Thyroid gland (tissue), 4 donors: ENCODE results near the gene NRDC. TPM values are rescaled to one million over a fixed set of nuclear protein-coding genes. Genes with fewer than 3 reads are reported as not detected.
"Not testable (repeated sequence)": the region's sequence is repeated elsewhere in the genome, so short reads cannot be mapped to it uniquely, and the experiment has no call there.

ENCODE experiments used
- DNase-seq, 2 donors: peaks; one replicate each; pipeline ENCODE4 v3.0.0-alpha.2; 2019
- H3K27ac ChIP-seq, 3 donors: fragments of 200-600 bp; sonication (generic); 1 replicate in 2 of 3; 2 replicates in 1 of 3; pipeline ENCODE4 v1.5.1; 2016 to 2019; ENCODE audit warnings: mild to moderate bottlenecking in 1 of 3, moderate library complexity in 1 of 3
- H3K27me3 ChIP-seq: fragments of 200-600 bp; sonication (generic); one replicate; pipeline ENCODE4 v1.5.1; 2019
- H3K36me3 ChIP-seq, 2 donors: fragments of 200-600 bp; sonication (generic); one replicate each; pipeline ENCODE4 v1.5.1; 2016 to 2019
- H3K4me1 ChIP-seq, 2 donors: fragments of 200-600 bp; sonication (generic); one replicate each; pipeline ENCODE4 v1.5.1; 2017 to 2019
- H3K4me3 ChIP-seq, 3 donors: fragments of 200-600 bp; sonication (generic); replicated peaks in 1 of 3; 1 replicate in 2 of 3; 2 replicates in 1 of 3; pipeline ENCODE4 v1.5.1; 2016; ENCODE audit warnings: mild to moderate bottlenecking in 1 of 3
- H3K9me3 ChIP-seq: fragments of 200-600 bp; sonication (generic); one replicate; pipeline ENCODE4 v1.5.1; 2017
- CTCF ChIP-seq, 6 experiments: fragments of 200-600 bp in 3 of 6; fragments of 450-650 bp in 3 of 6; sonication (generic) in 3 of 6; IDR thresholded peaks; one replicate each; pipeline ENCODE4 v1.5.1; 2016 to 2019; ENCODE audit warnings: antibody characterized with exemption in 6 of 6, mild to moderate bottlenecking in 2 of 6, inconsistent platforms in 1 of 6, moderate library complexity in 1 of 6
- POLR2A ChIP-seq, 2 donors: fragments of 450-650 bp; IDR thresholded peaks; one replicate each; pipeline ENCODE4 v1.6.1; 2017; ENCODE audit warnings: antibody characterized with exemption in 2 of 2, mild to moderate bottlenecking in 2 of 2, moderate library complexity in 1 of 2
- WGBS, 2 donors: methylation state at CpG; one replicate each; pipeline ENCODE4 v1.1.5; 2017; 5-methylcytosine and 5-hydroxymethylcytosine counted together
- intact Hi-C: fragments of 100-400 bp; cut with DNase I; formaldehyde crosslinking; loops from one replicate; pipeline ENCODE4 v1.15.1; 2023
- total RNA-seq, 4 donors: library from RNA; depleted of rRNA; stranded (reverse); fragments of >200 nt; gene quantifications; one replicate each; pipeline ENCODE4 v1.2.3, GENCODE V29; 2016

Gene NRDC
- total RNA-seq, 4 donors from 2014 or later, result 75.0 to 98.7 (median 79.3) TPM

GRCh38 chr1:51901151-51901550 is 22.6 kb upstream of the NRDC start:
- no peak overlapping the region for H3K27ac ChIP-seq
- no peaks in the 10 kb centered on the region for H3K27me3 ChIP-seq
- DNase-seq, result no peak
- no peaks in the 10 kb centered on the region for H3K36me3 ChIP-seq
- no peaks in the 10 kb centered on the region for H3K4me1 ChIP-seq
- intact Hi-C loops, result no loop called here
- H3K4me3 ChIP-seq, result no peak overlapping the region
- TF ChIP-seq CTCF (IDR thresholded peaks at IDR 0.05) (no peak), POLR2A (IDR thresholded peaks at IDR 0.05) (no peak)
- no peaks in the 10 kb centered on the region for H3K9me3 ChIP-seq
- 92 to 93% methylated on average over 4 of the region's 4 CpGs for WGBS, 2 donors

- TF ChIP-seq POLR2A (IDR thresholded peaks at IDR 0.05) (no peak), CTCF (IDR thresholded peaks at IDR 0.05) (no peak)
- Histone ChIP-seq H3K9me3 (no peaks in the 10 kb centered on the region), H3K4me3 (no peak overlapping the region), H3K27ac (no peak overlapping the region), H3K36me3 (no peaks in the 10 kb centered on the region), H3K27me3 (no peaks in the 10 kb centered on the region), H3K4me1 (no peaks in the 10 kb centered on the region)
- no peak for DNase-seq
- intact Hi-C loops, result loop anchor here (10.0 kb wide), 1 partner anchor 96 kb away; the partner anchor contains the start of gene RAB3B
- 76 to 78% methylated on average over 10 of the region's 10 CpGs for WGBS, 2 donors
Observed at GRCh38 chr1:51899022-51899421, 20.5 kb upstream of the NRDC start.

- H3K36me3 ChIP-seq, result no peaks in the 10 kb centered on the region
- WGBS, 2 donors, result 57 to 74% methylated on average over 6 of the region's 6 CpGs
- intact Hi-C loops, result loop anchor here (10.0 kb wide), 1 partner anchor 97 kb away; the partner anchor contains the start of gene RAB3B
- H3K9me3 ChIP-seq, result no peaks in the 10 kb centered on the region
- no peaks in the 10 kb centered on the region for H3K4me1 ChIP-seq
- H3K27ac ChIP-seq, result no peak overlapping the region
- TF ChIP-seq CTCF (IDR thresholded peaks at IDR 0.05) (no peak), POLR2A (IDR thresholded peaks at IDR 0.05) (no peak)
- H3K27me3 ChIP-seq, result no peaks in the 10 kb centered on the region
- no peak overlapping the region for H3K4me3 ChIP-seq
- no peak for DNase-seq
Observed at GRCh38 chr1:51898090-51898734, 19.7 kb upstream of the NRDC start.

GRCh38 chr1:51897699-51898031 is 19.1 kb upstream of the NRDC start:
- intact Hi-C loops, result loop anchor here (10.0 kb wide), 1 partner anchor 97 kb away; the partner anchor contains the start of gene RAB3B
- Histone ChIP-seq H3K27me3 (no peaks in the 10 kb centered on the region), H3K4me3 (no peak overlapping the region), H3K27ac (no peak overlapping the region), H3K9me3 (no peaks in the 10 kb centered on the region), H3K4me1 (no peaks in the 10 kb centered on the region), H3K36me3 (no peaks in the 10 kb centered on the region)
- no peak for DNase-seq
- TF ChIP-seq POLR2A (IDR thresholded peaks at IDR 0.05) (no peak), CTCF (IDR thresholded peaks at IDR 0.05) (no peak)

GRCh38 chr1:51894748-51895147 is 16.2 kb upstream of the NRDC start:
- WGBS, 2 donors, result 78 to 82% methylated on average over 2 of the region's 2 CpGs
- DNase-seq, H3K4me1 ChIP-seq, H3K27ac ChIP-seq, H3K9me3 ChIP-seq, H3K27me3 ChIP-seq, H3K4me3 ChIP-seq, H3K36me3 ChIP-seq: not testable (repeated sequence)
- intact Hi-C loops, result loop anchor here (10.0 kb wide), 1 partner anchor 100 kb away; the partner anchor contains the start of gene RAB3B
